NCI-H526 treated with DMSO at 0.1 percent for 48 hours (cell line): ENCODE results near the gene CDK11B.
"Not testable (repeated sequence)": the region's sequence is repeated elsewhere in the genome, so short reads cannot be mapped to it uniquely, and the experiment has no call there.

Source experiments
- DNase-seq: peaks from one replicate; lab custom pipeline; 2025; lab: John Stamatoyannopoulos, UW

The CDK11B gene

DNA sequence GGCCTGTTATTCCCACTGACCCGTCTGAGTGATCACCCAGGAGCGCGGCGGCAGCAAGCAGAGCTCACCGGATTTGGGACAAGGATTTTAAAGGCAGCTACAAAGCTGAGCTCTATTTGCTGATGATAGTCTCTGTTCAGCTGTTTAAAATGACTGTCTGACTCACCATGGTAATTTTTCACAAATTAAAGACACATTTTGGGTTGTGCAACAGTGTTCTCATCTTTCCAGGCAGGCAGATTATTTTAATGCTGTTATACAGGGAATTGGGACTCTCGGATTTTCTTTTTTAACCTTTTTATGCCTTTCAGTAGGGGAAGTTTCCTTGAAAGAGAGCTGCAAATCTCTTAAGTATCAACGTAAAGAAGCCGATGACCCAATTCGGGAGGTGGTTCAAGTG lies 3.6 kb upstream of the CDK11B start:
- DNase-seq: not testable (repeated sequence)

DNA sequence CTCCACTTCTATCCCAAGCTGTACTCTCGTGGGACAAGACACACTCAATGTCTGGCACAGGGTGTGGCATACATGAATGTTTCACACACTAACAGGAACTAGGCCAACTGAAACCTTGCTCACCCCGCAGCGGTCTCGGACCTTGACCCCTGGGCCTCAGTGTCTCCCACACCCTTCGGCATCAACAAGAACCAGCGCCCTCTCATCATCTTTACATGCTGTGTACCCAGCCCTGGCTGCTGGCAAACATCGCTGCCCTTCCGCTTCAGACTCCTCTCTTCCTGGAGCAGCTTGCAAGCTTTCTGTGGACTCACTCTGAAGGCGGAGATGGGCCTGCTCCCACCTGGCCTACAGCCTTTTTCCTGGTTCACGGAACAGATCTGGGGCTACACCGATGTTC lies 10.5 kb downstream of the CDK11B start:
- not testable (repeated sequence) for DNase-seq

GRCh38 chr1:1647567-1648241 lies 11.1 kb downstream of the CDK11B start:
- DNase-seq: not testable (repeated sequence)

DNA sequence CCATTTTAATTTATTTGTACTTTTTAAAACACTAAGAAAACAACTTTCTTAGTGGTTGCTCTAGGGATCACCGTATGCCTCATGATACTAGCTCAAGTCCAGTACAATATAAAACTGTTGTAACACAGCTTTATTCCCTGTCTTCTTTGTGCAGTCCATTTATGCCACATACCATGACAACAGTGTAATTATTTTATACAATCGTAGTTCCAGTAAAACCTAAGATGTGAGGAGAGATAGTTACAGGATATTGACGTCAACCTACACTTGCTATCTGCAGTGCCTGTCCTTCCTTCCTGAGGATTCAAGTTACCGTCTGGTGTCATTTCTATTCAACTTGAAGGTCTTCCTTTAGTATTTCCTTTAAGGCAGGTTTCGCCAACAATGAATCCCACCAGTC lies 12.5 kb downstream of the CDK11B start:
- not testable (repeated sequence) for DNase-seq

DNA sequence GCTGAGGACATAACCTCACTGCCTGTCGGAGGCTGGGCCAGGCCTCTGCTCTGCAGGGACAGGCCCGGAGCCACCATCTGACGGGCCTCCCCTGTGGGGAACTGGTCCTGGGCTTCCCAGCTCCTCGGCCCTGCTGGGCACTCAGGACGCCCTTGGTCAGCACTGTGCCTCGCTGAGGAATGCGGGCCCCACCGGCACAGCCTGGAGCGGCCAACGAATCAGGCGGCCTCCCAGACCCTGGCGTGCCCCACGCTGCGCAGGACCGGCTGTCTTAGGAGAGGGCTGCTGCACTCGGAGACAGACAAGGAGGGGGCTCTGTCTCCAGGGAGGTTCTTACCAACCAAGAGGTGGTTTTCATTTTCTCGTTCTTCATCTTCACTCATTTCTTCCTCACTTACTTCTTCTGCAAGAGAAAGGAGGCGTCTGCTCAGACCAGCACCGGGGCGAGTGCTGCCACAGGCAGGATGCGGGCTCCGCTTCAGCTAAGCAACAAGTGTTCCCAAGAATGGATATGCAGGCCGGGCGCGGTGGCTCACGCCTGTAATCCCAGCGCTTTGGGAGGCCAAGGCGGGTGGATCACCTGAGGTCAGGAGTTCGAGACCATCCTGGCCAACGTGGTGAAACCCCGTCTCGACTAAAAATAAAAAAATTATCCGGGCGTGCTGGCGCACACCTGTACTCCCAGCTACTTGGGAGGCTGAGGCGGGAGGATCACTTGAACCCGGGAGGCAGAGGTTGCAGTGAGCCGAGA lies 17.9 kb downstream of the CDK11B start:
- not testable (repeated sequence) for DNase-seq

- DNase-seq: not testable (repeated sequence)
Measured at GRCh38 chr1:1640081-1640480, 18.7 kb downstream of the CDK11B start.

- DNase-seq: not testable (repeated sequence)
Measured at GRCh38 chr1:1639368-1639767, 19.4 kb downstream of the CDK11B start.

- not testable (repeated sequence) for DNase-seq
Measured at GRCh38 chr1:1638528-1638927, 20.3 kb downstream of the CDK11B start.

DNA sequence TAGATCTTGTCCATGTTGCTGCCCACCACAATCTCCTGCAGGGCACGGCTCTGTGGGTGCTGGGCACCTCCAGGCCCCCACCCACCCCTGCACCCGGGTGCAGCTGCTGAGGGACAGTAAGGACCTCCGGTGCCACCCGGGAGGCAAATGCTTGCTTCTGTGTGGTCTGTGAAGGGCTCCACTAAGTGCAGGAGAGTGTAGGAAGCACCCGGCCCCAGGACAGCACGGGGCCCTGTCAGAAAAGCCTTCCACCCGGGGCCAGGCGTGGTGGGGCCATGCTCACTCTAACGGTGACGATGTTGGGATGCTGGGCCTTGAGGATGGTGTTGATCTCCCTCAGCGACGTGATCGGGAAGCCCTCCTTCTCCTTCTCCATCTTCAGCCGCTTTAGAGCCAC lies 21.3 kb downstream of the CDK11B start:
- not testable (repeated sequence) for DNase-seq

GRCh38 chr1:1636621-1637478 lies 22.0 kb downstream of the CDK11B start:
- not testable (repeated sequence) for DNase-seq

DNA sequence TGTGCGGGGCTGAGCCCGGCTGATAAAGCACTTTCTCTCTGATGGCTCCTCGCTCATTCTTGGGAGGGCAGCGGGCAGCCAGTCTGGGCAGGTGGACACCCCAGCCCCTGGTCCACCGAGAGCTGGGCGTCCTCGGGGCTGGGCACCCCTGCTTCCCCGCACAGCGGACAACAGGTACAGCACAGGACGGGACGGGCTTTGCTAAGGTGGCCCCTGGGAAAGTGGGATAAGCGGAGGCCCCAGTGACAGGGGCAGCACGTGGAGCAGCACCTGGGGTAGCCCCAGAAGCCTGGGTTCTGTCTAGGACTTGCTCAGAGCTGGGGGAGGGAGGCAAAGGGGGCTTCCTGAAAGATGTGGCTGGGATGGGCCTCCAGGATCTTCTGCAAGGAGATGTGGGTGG lies 24.2 kb downstream of the CDK11B start:
- not testable (repeated sequence) for DNase-seq

DNA sequence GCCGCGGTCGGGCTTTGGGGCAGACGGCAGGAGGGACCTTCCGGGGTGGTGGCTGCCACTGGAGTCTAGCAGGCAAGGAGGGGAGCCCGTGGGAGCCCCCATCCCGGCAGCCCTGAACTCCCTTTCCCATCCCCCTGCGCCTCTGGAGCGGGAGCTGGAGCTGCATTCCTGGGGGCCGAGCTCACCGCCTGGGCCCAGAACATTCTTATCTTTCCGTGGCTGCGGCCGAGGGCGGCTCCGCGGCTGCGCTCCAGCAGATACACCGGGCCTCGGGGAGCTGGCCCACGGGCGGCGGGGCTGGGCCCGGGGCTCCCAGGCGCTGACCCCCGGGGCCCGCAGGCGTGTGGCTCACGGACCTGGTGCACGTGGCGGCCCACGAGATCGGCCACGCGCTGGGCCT lies 25.4 kb downstream of the CDK11B start:
- not testable (repeated sequence) for DNase-seq

DNA sequence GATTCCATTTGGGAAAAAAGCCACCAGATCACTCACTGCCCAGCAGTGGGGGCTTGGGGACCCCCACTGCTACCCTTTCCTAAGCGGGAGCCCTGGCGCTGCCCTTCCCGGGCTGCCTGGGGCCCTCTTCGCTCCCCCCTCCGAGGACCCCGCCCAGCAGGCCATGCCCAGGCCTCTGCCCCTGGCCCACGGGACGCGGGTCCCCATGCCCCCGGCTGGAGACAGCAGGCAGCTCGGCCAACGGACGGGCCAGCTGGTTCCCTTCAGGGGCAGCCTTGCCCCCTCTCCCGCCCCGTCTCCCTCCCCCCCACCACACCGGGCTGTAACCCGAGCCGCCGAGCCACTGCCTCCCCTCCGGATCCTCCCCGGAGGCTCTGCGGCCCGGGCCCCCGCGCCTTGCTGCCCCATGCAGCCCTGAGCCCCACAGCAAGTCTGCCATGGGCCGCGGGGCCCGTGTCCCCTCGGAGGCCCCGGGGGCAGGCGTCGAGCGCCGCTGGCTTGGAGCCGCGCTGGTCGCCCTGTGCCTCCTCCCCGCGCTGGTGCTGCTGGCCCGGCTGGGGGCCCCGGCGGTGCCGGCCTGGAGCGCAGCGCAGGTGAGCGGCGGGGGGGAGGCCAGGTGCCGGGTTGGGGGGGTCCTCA lies 26.9 kb downstream of the CDK11B start, which contains the start of gene MMP23B:
TSS of gene MMP23B (plus strand) at position 392 of the 639 bp plus-strand sequence. CDS start at position 438, 46 bp downstream.
- DNase-seq: no peak

DNA sequence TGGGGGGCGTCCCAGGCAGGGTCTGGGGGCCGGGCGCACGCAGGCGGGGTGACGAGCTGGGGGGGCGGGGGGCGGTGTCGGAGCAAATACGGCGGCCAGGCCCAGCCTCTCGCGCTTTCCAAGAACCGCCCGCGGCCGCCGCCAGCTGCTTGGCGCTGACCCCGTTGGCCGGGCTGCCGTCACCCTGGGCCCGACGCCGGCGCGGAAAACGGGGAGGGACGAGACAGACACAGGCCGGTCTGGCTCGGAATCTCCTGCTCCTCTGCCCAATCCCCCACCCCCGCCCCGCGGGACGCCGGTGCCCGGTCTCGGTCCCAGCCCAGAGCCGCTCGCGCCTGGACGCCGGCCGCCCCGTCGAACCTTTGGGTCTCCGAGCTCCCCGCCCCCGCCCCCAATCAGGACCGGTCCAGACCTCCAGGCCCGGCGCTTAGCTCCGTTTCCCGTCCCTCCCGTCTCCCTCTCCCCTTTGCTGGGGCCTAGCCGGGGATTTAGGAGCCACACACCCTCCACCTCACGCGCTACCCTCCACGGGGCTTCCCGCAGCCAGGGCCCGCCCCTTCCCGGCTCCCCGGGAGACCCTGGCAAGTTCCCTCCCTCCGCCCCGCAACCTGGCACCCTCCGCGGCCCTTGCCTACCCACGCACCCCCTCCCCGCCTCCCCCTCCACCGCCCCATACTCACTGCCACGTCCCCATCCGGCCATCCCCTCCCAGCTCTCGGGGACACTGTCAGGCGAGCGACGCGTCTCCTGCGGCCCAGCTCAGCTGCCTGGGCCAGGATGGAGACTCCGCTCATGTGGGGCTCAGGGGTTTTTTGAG lies 27.6 kb downstream of the CDK11B start:
- DNase-seq: no peak

- peak; percentile 81 for DNase-seq
Measured at GRCh38 chr1:1630191-1630964, 28.4 kb downstream of the CDK11B start.

DNA sequence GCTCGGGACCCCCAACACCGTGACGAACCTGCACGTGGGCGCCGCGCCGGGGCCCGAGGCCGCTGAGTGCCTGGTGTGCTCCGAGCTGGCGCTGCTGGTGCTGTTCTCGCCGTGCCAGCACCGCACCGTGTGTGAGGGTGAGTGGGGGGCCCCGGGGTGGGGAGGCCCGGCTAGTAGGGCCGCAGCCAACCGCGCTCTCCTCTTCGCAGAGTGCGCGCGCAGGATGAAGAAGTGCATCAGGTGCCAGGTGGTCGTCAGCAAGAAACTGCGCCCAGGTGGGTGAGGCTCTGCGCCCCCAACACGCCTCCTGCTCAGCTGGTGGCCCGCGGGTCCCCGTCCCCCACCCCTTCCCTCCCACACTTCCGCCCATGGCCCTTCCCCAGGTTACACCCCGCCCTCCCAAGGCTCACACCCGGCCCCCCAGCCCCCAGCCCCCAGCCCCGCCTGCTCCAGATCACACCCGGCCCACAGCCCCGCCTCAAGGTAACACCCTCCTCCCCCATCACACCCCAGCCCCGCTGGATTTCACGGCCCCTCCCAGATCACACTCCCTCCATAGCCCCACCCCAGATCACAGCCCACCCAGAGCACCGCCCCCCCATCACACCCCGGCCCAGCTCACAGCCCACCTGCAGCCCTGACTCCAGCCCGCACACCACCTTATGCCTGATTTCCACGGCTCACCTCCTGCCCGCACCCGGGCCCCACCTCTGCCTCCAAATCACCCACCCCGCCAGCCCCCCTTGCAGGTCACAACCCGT lies 29.2 kb downstream of the CDK11B start:
- no peak for DNase-seq

DNA sequence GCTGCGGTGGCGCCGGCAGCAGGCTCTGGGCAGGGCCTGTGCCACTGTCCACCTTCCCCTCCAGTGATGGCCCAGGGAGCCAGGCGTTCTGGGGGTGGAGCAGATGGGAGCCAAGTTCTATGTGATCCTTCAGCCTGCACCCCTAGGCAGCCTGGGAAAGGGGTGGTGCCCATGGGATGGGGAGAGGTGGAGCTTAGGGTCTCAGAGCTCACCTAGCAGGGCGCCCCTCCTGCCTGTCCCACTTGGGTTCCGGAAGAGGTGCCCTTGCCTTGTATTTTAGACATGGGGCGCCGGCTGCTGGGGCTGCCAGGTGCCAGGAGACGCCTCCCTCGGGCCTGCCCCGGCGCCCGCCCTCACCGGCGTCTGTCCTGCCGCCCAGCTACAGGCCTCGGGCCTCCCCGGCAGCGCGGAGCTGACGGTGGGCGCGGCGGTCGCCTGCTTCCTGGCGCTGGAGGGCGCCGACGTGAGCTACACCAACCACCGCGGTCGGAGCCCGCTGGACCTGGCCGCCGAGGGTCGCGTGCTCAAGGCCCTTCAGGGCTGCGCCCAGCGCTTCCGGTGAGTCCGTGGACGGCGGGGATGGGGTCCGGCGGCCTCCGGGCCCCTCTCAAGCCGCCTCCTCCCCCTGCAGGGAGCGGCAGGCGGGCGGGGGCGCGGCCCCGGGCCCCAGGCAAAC lies 29.9 kb downstream of the CDK11B start:
- no peak for DNase-seq

GRCh38 chr1:1627829-1628753 lies 30.7 kb downstream of the CDK11B start:
- DNase-seq: no peak
